COLO829 (cell line): Measurements from ENCODE around the gene STARD10.
A peak's percentile ranks its signal among the peaks of the same experiment; 100 is the strongest.

Experiments used
- DNase-seq: peaks from one replicate; pipeline ENCODE4 v3.0.0; 2012; ENCODE audit warnings: low spot score

STARD10 gene

GRCh38 chr11:72780296-72781062 is 13.4 kb downstream of the STARD10 start:
- no peak for DNase-seq

- DNase-seq: no peak
These were observed 14.2 kb downstream of the STARD10 start for GRCh38 chr11:72779495-72780128.

DNA sequence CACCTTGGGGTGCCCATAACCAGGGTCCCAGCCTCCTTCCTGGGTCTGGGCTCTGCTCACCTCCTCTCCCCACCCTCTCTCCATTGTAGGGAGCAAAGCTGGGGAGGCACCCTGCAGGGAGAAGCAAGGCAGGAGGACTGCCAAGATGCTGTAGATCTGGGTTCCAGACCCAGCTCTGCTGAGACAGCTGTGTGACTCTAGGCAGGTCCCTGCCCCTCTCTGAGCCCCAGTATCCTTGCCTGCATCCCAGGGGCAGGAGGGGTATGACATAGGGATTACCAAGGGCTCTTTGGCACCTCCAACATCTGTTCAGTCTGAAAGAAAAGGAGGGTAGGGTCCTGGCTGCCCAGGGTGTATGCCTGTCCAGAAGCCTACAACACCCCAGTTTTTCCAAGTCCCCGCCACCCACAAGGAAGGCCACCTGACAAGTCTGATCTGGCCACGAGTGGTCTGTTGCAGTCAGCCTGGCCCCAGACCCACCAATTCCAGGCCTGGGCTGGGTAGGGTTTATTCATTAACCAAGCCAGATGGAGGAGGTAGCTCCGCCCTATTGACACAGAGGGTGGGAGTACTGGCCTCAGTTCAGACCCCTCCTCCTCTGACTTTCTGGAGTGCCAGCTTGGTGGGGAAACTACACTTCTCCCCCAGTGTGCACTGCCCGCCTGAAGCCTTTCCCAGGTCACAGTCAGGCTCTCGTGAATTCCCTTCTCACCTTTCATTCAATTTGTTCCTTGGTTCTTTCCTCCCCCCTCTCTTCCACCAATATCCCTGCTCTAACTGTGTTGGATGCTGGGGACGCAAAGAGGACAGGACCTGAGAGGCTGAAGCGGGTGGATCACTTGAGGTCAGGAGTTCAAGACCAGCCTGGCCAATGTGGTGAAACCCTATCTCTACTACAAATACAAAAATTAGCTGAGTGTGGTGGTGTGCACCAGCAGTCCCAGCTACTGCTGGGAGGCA is 15.0 kb downstream of the STARD10 start:
- DNase-seq: no peak

DNA sequence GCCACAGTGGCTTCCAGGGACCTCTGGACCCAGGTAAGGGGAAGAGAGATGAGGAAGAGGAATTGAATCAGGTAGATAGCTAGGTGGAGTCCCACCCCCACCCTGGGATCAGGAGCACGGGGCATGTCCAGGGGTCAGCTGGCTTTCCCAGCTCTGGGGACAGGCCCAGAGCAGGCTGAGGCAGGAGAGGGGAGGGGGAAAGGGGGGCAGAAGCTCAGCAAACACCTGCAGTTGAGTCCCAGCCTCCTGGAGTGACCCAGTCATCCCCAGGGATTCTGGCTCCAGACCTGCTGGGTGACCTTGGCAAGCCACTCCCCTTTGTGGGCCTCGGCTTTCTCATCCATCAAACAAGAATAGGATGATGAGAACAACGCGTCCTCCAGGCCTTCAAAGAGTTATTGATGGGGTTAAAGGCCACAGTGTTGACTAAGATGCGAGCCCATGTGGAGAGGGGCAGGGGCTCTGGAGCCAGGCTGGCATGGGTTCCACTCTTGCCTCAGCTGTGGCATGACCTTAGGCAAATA is 16.0 kb downstream of the STARD10 start:
- no peak for DNase-seq

GRCh38 chr11:72776844-72777754 is 16.7 kb downstream of the STARD10 start:
- DNase-seq: no peak

- DNase-seq: no peak
These were observed 17.6 kb downstream of the STARD10 start for GRCh38 chr11:72776117-72776843.

DNA sequence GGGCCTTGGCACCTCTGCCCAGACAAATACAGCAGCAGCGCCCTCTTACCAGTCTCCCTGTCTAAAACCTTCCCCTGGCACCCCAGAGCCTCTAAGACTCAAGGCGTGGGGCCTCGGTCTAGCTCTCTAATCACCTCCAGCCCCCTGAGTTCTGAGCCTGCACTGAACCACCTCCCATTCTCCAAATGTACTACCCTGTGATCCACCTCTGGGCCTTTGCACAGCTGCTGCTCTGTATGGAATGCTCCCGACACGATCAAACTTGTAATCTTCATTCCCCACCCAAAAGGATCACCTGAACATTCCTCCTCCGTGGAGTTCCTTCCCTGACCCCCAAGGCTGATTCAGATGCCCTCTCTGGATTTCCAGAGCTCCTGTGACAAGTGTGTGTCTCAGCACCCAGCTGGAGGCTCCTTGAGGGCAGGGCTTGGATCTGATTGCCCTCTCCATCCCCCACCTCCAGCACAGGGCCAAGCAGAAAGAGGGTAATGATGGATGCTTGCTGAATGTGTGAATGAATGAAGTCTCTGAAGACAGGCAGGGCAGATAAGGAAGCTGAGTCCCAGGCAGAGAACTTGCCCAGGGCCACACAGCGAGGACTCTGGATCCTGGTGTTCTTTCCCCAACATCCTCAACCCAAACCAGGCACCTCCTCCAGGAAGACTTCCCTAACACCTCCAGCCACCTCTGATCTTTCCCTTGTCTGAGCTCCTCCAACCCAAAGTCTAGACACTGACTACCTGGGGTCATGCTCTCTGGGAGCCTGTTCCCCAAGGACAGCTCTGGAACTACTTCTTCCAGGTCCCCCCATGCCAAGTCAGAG is 18.3 kb downstream of the STARD10 start:
- no peak for DNase-seq

DNA sequence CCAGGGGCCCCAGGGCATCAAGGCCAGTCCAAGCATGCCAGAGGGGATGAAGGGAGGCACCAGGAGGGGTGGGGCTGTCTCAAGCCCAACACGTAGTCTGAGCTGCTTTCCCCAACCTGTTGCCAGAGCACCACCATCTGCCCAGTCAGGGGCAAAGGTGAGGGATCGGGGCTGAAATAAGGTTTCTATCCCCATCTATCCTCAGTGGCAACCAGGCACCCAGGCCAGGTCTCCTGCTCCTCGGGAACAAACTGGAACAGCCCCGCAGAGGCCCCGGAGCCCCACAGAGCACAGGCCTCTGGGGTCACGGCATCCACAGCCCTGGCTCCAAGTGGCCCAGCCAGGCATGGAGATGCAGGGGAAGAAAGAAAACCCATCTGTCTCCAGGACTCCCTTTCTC is 19.3 kb downstream of the STARD10 start:
- no peak for DNase-seq

- no peak for DNase-seq
These were observed 20.2 kb downstream of the STARD10 start for GRCh38 chr11:72773696-72774095.

DNA sequence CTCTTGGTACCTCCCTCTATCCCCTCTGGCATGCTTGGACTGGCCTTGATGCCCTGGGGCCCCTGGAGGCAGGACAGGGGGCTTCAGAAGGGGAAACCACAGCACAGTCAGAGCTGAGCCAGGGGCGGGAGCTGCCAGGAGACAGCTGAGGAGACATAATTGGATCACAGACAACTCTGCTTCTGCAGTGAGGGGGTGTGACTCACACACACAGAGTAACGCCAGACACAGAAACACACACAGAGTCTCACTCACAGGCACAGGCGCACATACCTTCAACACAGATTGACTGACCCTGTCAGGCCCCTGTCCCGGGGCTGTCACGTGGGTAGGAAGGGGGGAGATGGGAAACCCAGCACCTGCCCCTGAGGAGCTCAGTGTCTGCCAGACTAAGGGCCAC is 20.6 kb downstream of the STARD10 start:
- peak; percentile 33 for DNase-seq

DNA sequence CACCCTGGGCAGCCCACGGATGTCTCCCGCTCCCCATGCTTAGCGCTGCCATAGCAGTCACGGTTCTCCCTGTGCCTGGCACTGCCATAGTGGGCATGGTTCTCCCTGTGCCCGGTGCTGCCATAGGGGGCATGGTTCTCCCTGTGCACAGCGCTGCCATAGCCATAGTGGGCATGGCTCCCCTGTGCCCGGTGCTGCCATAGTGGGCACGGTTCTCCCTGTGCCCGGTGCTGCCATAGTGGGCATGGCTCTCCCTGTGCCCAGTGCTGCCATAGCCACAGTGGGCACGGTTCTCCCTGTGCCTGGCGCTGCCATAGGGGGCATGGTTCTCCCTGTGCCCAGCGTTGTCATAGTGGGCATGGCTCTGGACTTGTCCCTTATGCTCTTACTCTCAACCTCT is 21.8 kb downstream of the STARD10 start:
- DNase-seq: no peak

- no peak for DNase-seq
These were observed 22.3 kb downstream of the STARD10 start for GRCh38 chr11:72771507-72771906.

DNA sequence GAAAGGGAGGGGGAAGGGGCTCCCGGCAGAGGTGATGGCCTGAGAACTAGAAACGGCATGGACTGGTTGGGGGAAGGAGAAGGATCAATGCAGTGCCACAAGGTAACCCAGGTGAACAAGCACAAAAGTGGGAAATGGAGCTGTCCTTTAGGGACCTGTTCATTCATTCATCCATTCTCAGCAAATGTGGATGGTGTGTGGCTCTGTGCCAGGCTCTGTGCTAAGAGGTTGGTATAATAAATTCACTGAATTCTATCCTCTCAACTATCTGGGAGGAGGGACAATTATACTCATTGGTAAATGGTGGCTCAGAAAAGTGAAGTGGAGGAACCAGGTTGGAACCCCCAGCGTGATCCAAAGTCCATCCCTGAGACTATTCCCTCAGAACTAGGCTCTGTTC is 23.0 kb downstream of the STARD10 start:
- no peak for DNase-seq

- no peak for DNase-seq
These were observed 24.2 kb downstream of the STARD10 start for GRCh38 chr11:72769680-72770079.

GRCh38 chr11:72768581-72768980 is 25.3 kb downstream of the STARD10 start:
- DNase-seq: no peak

- DNase-seq: no peak
These were observed 26.4 kb downstream of the STARD10 start for GRCh38 chr11:72767203-72768062.

DNA sequence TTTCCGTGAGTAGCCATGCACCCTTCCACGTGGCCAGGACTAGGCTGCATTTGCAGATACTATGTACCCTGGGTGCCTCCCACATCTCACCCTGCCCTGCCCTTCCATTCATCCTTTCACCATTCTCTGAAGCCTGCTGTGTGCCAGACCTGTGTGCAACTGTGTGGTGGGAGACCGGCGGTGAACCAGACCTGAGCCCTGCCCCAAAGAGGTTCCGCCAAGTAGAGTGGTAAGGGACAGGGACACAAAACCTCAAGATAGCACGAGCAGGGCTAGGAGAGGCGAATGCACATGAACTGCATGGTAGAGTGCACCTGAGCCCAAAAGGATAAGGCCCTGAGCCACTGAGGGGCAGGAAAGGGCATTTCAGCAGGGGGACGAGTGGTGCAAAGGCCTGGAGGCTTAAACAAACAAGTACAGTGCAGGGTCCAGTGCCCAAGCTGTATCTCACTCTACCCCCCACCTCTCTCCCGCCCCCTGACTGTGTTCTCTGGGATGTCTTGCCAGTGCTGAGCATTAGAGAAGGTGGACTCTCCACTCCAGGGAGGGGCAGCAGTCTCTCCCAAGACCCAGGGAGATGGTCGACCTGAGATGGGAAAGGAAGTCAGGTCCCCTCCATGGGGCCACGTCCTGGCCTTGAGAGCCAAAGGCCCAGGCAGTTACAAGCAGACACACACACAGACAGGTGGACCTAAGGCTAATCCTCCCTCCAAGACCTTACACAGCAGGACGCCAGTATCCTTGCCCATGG is 27.5 kb downstream of the STARD10 start:
- DNase-seq: no peak

GRCh38 chr11:72764503-72764902 is 29.3 kb downstream of the STARD10 start:
- no peak for DNase-seq
